Heart left ventricle (tissue), 16 donors: Measurements from ENCODE around the gene C5orf22. TPM values are rescaled to one million over a fixed set of nuclear protein-coding genes. Genes with fewer than 3 reads are reported as not detected.

ENCODE experiments used
- ATAC-seq, 4 donors: fragments of 200-7000 bp; cut with Tn5 transposase; one replicate each; pipeline ENCODE4 v1.9.1; 2020 to 2022; ENCODE audit warnings: moderate library complexity in 4 of 4, mild to moderate bottlenecking in 3 of 4, moderate number of reproducible peaks in 1 of 4
- DNase-seq, 5 donors: peaks; one replicate each; pipeline ENCODE4 v3.0.0-alpha.2; 2020
- H3K27ac ChIP-seq, 12 donors: fragments of 200-600 bp; sonication (generic) in 4 of 12; one replicate each; pipeline versions ENCODE4 v1.5.0 to v1.8.0; 2016 to 2022; ENCODE audit warnings: mild to moderate bottlenecking in 2 of 12
- H3K27me3 ChIP-seq, 9 donors: fragments of 200-600 bp; sonication (generic) in 2 of 9; one replicate each; pipeline versions ENCODE4 v1.5.1 to v1.8.0; 2016 to 2022; ENCODE audit warnings: mild to moderate bottlenecking in 3 of 9
- H3K36me3 ChIP-seq, 9 donors: fragments of 200-600 bp; sonication (generic) in 2 of 9; one replicate each; pipeline versions ENCODE4 v1.5.0 to v1.8.0; 2018 to 2022; ENCODE audit warnings: mild to moderate bottlenecking in 2 of 9
- H3K4me1 ChIP-seq, 12 donors: fragments of 200-600 bp; sonication (generic) in 4 of 12; one replicate each; pipeline versions ENCODE4 v1.5.0 to v1.8.0; 2016 to 2022; ENCODE audit warnings: mild to moderate bottlenecking in 3 of 12
- H3K4me3 ChIP-seq, 12 donors: fragments of 200-600 bp; sonication (generic) in 4 of 12; one replicate each; pipeline versions ENCODE4 v1.5.0 to v1.8.0; 2017 to 2022; ENCODE audit warnings: mild to moderate bottlenecking in 9 of 12, moderate library complexity in 4 of 12
- H3K9me3 ChIP-seq, 12 donors: fragments of 200-600 bp; sonication (generic) in 4 of 12; one replicate each; pipeline versions ENCODE4 v1.5.0 to v1.8.0; 2016 to 2022; ENCODE audit warnings: mild to moderate bottlenecking in 1 of 12
- POLR2A ChIP-seq, 2 donors: fragments of 450-650 bp; IDR thresholded peaks; one replicate each; pipeline ENCODE4 v1.6.1; 2017; ENCODE audit warnings: antibody characterized with exemption in 2 of 2, mild to moderate bottlenecking in 2 of 2, moderate library complexity in 2 of 2
- WGBS, 4 donors: extraction: QIAGEN DNeasy Blood & Tissue Kit in 2 of 4; methylation state at CpG; one replicate each; pipeline versions ENCODE4 v1.1.5 to v1.1.7; 2013 to 2018; 5-methylcytosine and 5-hydroxymethylcytosine counted together
- intact Hi-C, 10 donors: fragments of 100-400 bp; cut with DNase I; formaldehyde crosslinking; loops; one replicate each; pipeline versions ENCODE4 v1.11.1 to v1.14.2; 2022
- polyA plus RNA-seq, 2 donors: library from polyadenylated mRNA; stranded (reverse); fragments of 200-250 nt; gene quantifications; one replicate each; pipeline ENCODE4 v1.2.3, GENCODE V29; 2013
- total RNA-seq, 9 donors: library from RNA; depleted of rRNA in 2 of 9; stranded (reverse); fragments of >200 nt in 2 of 9; fragmentation: NEBNext Ultra II Directional in 3 of 9; extraction: Animal tissue kit (Norgen Biotek cat#: 25700) in 3 of 9; gene quantifications; one replicate each; pipeline versions ENCODE4 v1.1.0 to v1.2.4, GENCODE V29; 2016 to 2023
- TF ChIP-seq, protein P1 (sequence below), 12 donors: fragments of 200-600 bp; sonication (generic) in 4 of 12; IDR thresholded peaks; one replicate each; pipeline versions ENCODE4 v1.5.0 to v1.8.0; 2018 to 2022; ENCODE audit warnings: antibody characterized with exemption in 12 of 12, mild to moderate bottlenecking in 5 of 12
- donor health status: ischemic (EF 13 %, LVEDD 7.1; RV severe dilation, severe dysfunction).
- donor health status: healthy with polysubstance abuse.
- donor health status: DM: no; HTN: yes; CAD: no.
- donor health status: DM: no; HTN: no; CAD: no.
- donor health status: ischemic (EF 25% LVEDD 6.9; RV normal size, moderate dysfunction).
- donor health status: ischemic (EF 25% LVEDD 5.7; RV mildly dilated, moderate dysfunction).
- donor health status: healthy.
- donor health status: DM: yes; HTN: yes; CAD: no.
- donor health status: ischemic (EF 35%, LVEDD 5.7; RV mildly dilated, moderate dysfunction).
- donor health status: nonischemic (EF 11% LVEDD 7.7; RV severe dilation, severe dysfunction).
- donor health status: DM: yes; HTN: yes; CAD: no.
- donor health status: PGD.
- donor health status: ischemic (EF 29% LVEDD 5.4; RV normal size, mild dysfunction).
- donor health status: nonischemic (EF 23%, LVEDD 6.1; RV moderate dilation, normal function).

Gene C5orf22
- total and polyA plus RNA-seq, 11 donors: 8.5 to 28.9 (median 25.1) TPM

GRCh38 chr5:31585166-31585894 lies 53.2 kb downstream of the C5orf22 start:
- Histone ChIP-seq H3K4me1 (no peaks in the 10 kb centered on the region), H3K27ac (no peak overlapping the region), H3K36me3 (no peaks in the 10 kb centered on the region), H3K27me3 (no peaks in the 10 kb centered on the region), H3K4me3 (no peak overlapping the region), H3K9me3 (peaks cover 0 to 8% (median 0%) of the 10 kb centered on the region in 12 donors)
- ATAC-seq: no peak
- WGBS, 4 donors: 92 to 99% (median 97%) methylated on average over 3 of the region's 3 CpGs
- no peak for TF ChIP-seq POLR2A (IDR thresholded peaks at IDR 0.05)
- TF ChIP-seq, protein P1, sequence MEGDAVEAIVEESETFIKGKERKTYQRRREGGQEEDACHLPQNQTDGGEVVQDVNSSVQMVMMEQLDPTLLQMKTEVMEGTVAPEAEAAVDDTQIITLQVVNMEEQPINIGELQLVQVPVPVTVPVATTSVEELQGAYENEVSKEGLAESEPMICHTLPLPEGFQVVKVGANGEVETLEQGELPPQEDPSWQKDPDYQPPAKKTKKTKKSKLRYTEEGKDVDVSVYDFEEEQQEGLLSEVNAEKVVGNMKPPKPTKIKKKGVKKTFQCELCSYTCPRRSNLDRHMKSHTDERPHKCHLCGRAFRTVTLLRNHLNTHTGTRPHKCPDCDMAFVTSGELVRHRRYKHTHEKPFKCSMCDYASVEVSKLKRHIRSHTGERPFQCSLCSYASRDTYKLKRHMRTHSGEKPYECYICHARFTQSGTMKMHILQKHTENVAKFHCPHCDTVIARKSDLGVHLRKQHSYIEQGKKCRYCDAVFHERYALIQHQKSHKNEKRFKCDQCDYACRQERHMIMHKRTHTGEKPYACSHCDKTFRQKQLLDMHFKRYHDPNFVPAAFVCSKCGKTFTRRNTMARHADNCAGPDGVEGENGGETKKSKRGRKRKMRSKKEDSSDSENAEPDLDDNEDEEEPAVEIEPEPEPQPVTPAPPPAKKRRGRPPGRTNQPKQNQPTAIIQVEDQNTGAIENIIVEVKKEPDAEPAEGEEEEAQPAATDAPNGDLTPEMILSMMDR (IDR thresholded peaks at IDR 0.05): no peak
- DNase-seq: no peak
- intact Hi-C loops: loop anchor here in 3 of 10 donors (5.0 to 10.0 kb wide), 4 partner anchors 49 to 509 kb away; partner anchors contain the start of gene PDZD2 (in 1 of the 3)

DNA sequence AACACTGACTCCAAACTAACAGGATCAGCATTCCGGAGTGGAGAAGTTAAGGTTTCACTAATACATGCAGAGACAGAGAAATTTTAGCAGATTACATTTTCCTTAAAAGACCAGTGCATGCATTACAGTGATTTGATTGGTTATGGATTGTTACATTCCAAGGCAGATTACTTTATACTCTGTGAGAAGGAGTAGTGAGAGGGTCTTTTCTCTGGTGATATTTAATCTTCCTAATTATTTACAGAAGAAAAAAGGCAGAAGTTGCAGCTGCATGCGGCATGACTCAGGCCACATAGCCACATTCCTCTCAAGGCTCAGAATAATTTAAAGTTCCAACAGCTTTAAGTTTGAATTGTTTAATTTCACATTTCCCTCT lies 53.8 kb downstream of the C5orf22 start:
- TF ChIP-seq POLR2A (IDR thresholded peaks at IDR 0.05): no peak
- Histone ChIP-seq H3K4me1 (no peaks in the 10 kb centered on the region), H3K4me3 (no peak overlapping the region), H3K36me3 (no peaks in the 10 kb centered on the region), H3K27ac (no peak overlapping the region), H3K27me3 (no peaks in the 10 kb centered on the region), H3K9me3 (peaks cover 0 to 8% (median 0%) of the 10 kb centered on the region in 12 donors)
- WGBS, 4 donors: 85 to 94% (median 90%) methylated on average over 2 of the region's 2 CpGs
- ATAC-seq (no peak), DNase-seq (no peak)
- intact Hi-C loops: loop anchor here in 3 of 10 donors (5.0 to 10.0 kb wide), 4 partner anchors 49 to 509 kb away; partner anchors contain the start of gene PDZD2 (in 1 of the 3)

DNA sequence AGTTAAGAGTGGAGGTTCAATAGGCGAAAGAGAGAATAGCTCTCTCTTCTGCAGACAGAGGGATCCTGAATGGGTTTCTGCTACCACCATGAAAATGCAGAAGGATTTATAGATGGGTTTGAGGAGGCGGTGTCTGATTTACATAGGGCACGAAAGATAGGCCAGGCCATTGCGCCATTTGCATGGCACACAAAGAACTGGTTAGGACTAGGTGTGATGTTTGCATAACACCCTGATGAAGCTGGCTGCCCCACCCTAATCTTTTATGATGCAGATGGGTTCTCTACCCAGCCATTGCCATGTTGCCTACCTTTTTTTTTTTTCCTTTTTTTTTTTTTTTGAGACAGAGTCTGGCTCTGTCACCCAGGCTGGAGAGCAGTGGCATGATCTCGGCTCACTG lies 55.4 kb downstream of the C5orf22 start:
- Histone ChIP-seq H3K27ac (no peak overlapping the region), H3K4me1 (no peaks in the 10 kb centered on the region), H3K9me3 (peaks cover 0 to 8% (median 0%) of the 10 kb centered on the region in 12 donors), H3K36me3 (no peaks in the 10 kb centered on the region), H3K4me3 (no peak overlapping the region), H3K27me3 (no peaks in the 10 kb centered on the region)
- intact Hi-C loops: loop anchor here in 3 of 10 donors (5.0 to 10.0 kb wide), 4 partner anchors 47 to 507 kb away; partner anchors contain the start of gene PDZD2 (in 1 of the 3)
- 95 to 99% (median 98%) methylated on average over 5 of the region's 5 CpGs for WGBS, 4 donors
- DNase-seq (no peak), ATAC-seq (no peak)
- no peak for TF ChIP-seq POLR2A (IDR thresholded peaks at IDR 0.05)
- TF ChIP-seq, protein P1 (IDR thresholded peaks at IDR 0.05): no peak

DNA sequence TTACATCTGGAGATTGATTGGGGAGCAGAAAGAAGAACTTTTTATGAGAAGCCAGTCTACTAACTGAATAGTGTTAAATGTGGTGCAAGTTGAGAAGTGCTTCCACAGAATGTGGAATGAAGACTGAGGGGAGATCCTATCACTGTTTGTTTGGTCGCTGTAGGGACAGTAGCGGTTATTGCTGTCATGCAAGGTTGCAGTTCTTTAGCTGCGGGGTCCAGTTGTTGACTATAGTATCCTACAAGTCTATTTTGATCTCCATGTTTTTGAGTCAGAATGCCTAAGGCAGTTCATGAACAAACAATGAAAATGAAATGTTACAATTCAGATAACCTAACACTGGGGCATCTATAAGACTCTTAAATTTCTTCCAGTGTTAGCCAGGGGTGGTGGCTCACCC lies 61.6 kb downstream of the C5orf22 start:
- no peaks in the 10 kb centered on the region for H3K9me3 ChIP-seq
- no peak overlapping the region for H3K27ac ChIP-seq
- no peaks in the 10 kb centered on the region for H3K27me3 ChIP-seq
- TF ChIP-seq POLR2A (IDR thresholded peaks at IDR 0.05): no peak
- TF ChIP-seq, protein P1 (IDR thresholded peaks at IDR 0.05): no peak
- WGBS, 4 donors: 89 to 91% (median 91%) methylated on average over 3 of the region's 3 CpGs
- no peak for ATAC-seq
- peaks cover 0 to 5% (median 0%) of the 10 kb centered on the region in 12 donors for H3K4me1 ChIP-seq
- no peaks in the 10 kb centered on the region for H3K36me3 ChIP-seq
- intact Hi-C loops: no loop called here
- DNase-seq: no peak
- no peak overlapping the region for H3K4me3 ChIP-seq
